Cardiac muscle cell (in vitro differentiated cells and primary cell): ENCODE measurements around the gene SH3RF3. TPM values are rescaled to one million over a fixed set of nuclear protein-coding genes. Genes with fewer than 3 reads are reported as not detected.

ENCODE experiments used
- DNase-seq, 2 donors: peaks; one replicate each; pipeline versions ENCODE4 v3.0.0 to v3.0.0-alpha.2; 2010 to 2017; ENCODE audit warnings: low read depth in 1 of 2, low spot score in 1 of 2
- H3K27ac ChIP-seq: fragments of 200-600 bp; sonication (generic); 2 replicates; pipeline ENCODE4 v1.5.1; 2016
- H3K27me3 ChIP-seq: fragments of 200-600 bp; sonication (generic); 2 replicates; pipeline ENCODE4 v1.6.0; 2016; ENCODE audit warnings: control low read depth
- H3K36me3 ChIP-seq: fragments of 200-600 bp; sonication (generic); 2 replicates; pipeline ENCODE4 v1.5.1; 2016; ENCODE audit warnings: control low read depth
- H3K4me1 ChIP-seq: fragments of 200-600 bp; sonication (generic); 2 replicates; pipeline ENCODE4 v1.8.1; 2017; ENCODE audit warnings: low read depth, mild to moderate bottlenecking, mixed run types
- H3K4me3 ChIP-seq: fragments of 200-600 bp; sonication (generic); 2 replicates; pipeline ENCODE4 v1.5.1; 2016; ENCODE audit warnings: mild to moderate bottlenecking
- H3K9me3 ChIP-seq: fragments of 200-600 bp; sonication (generic); 2 replicates; pipeline ENCODE4 v1.5.1; 2017; ENCODE audit warnings: low read depth, mild to moderate bottlenecking, control low read depth
- CTCF ChIP-seq: IDR thresholded peaks from 2 replicates; pipeline ENCODE4 v1.5.1; 2012; ENCODE audit warnings: low read depth, mild to moderate bottlenecking, low read length
- polyA plus RNA-seq: library from polyadenylated mRNA; unstranded; fragments of >200 nt; fragmentation: Nextera tagmentation; extraction: Ambion mirVana; gene quantifications from 2 replicates; pipeline ENCODE4 v1.2.1, GENCODE V29; 2016
- total RNA-seq: library from RNA; depleted of rRNA; stranded (reverse); fragments of >200 nt; gene quantifications from 2 replicates; pipeline ENCODE4 v1.2.3, GENCODE V29; 2016

SH3RF3 gene
- total and polyA plus RNA-seq, 2 experiments from 2014 or later = 1.2 to 1.7 TPM

GRCh38 chr2:109143214-109144187 lies 14.5 kb downstream of the SH3RF3 start:
- no peaks in the 10 kb centered on the region for H3K4me1 ChIP-seq
- H3K9me3 ChIP-seq = no peaks in the 10 kb centered on the region
- DNase-seq = no peak
- H3K27ac ChIP-seq = no peak overlapping the region
- peaks cover 13% of the 10 kb centered on the region for H3K27me3 ChIP-seq
- no peak for TF ChIP-seq CTCF
- H3K4me3 ChIP-seq = no peak overlapping the region
- H3K36me3 ChIP-seq = no peaks in the 10 kb centered on the region

GRCh38 chr2:109144271-109144670 lies 15.3 kb downstream of the SH3RF3 start:
- no peak overlapping the region for H3K4me3 ChIP-seq
- DNase-seq = no peak
- H3K36me3 ChIP-seq = no peaks in the 10 kb centered on the region
- peaks cover 14% of the 10 kb centered on the region for H3K27me3 ChIP-seq
- no peak for TF ChIP-seq CTCF
- H3K4me1 ChIP-seq = no peaks in the 10 kb centered on the region
- no peak overlapping the region for H3K27ac ChIP-seq
- H3K9me3 ChIP-seq = no peaks in the 10 kb centered on the region

GRCh38 chr2:109144721-109145120 lies 15.7 kb downstream of the SH3RF3 start:
- Histone ChIP-seq H3K36me3 (no peaks in the 10 kb centered on the region), H3K9me3 (no peaks in the 10 kb centered on the region), H3K27ac (no peak overlapping the region), H3K4me3 (no peak overlapping the region), H3K27me3 (peaks cover 12% of the 10 kb centered on the region), H3K4me1 (no peaks in the 10 kb centered on the region)
- TF ChIP-seq CTCF = no peak
- no peak for DNase-seq

- H3K9me3 ChIP-seq = no peaks in the 10 kb centered on the region
- no peak overlapping the region for H3K27ac ChIP-seq
- TF ChIP-seq CTCF = no peak
- no peak for DNase-seq
- no peaks in the 10 kb centered on the region for H3K4me1 ChIP-seq
- H3K27me3 ChIP-seq = peaks cover 12% of the 10 kb centered on the region
- H3K36me3 ChIP-seq = no peaks in the 10 kb centered on the region
- no peak overlapping the region for H3K4me3 ChIP-seq
Observed at GRCh38 chr2:109145286-109145685, 16.3 kb downstream of the SH3RF3 start.

GRCh38 chr2:109147405-109147804 lies 18.4 kb downstream of the SH3RF3 start:
- Histone ChIP-seq H3K4me1 (no peaks in the 10 kb centered on the region), H3K27ac (no peak overlapping the region), H3K4me3 (no peak overlapping the region), H3K9me3 (no peaks in the 10 kb centered on the region), H3K27me3 (peaks cover 4% of the 10 kb centered on the region), H3K36me3 (no peaks in the 10 kb centered on the region)
- no peak for DNase-seq
- no peak for TF ChIP-seq CTCF
